Fibroblast of gingiva (primary cell): ENCODE results near the gene PNMA3.
"Not testable (repeated sequence)": the region's sequence is repeated elsewhere in the genome, so short reads cannot be mapped to it uniquely, and the experiment has no call there.

ENCODE experiments used
- DNase-seq: peaks from one replicate; pipeline ENCODE4 v3.0.0-alpha.2; 2011; ENCODE audit warnings: low read depth

Gene PNMA3

GRCh38 chrX:153074262-153074899 is 18.1 kb downstream of the PNMA3 start:
- no peak for DNase-seq

- no peak for DNase-seq
These were observed 18.7 kb downstream of the PNMA3 start for GRCh38 chrX:153074935-153075334.

GRCh38 chrX:153075366-153075765 is 19.1 kb downstream of the PNMA3 start:
- DNase-seq, result no peak

- not testable (repeated sequence) for DNase-seq
These were observed 21.3 kb downstream of the PNMA3 start for GRCh38 chrX:153077437-153078135.

- DNase-seq, result not testable (repeated sequence)
These were observed 27.1 kb downstream of the PNMA3 start for GRCh38 chrX:153083238-153083923.

GRCh38 chrX:153102418-153102817 is 46.1 kb downstream of the PNMA3 start:
- DNase-seq, result no peak

GRCh38 chrX:153104959-153105358 is 48.7 kb downstream of the PNMA3 start:
- DNase-seq, result not testable (repeated sequence)

GRCh38 chrX:153106092-153106801 is 50.0 kb downstream of the PNMA3 start:
- DNase-seq, result not testable (repeated sequence)
